UCSD-AML1 (cell line): ENCODE measurements around the gene FRMD4B.

Experiments used
- DNase-seq: peaks from one replicate; lab custom pipeline; 2025; ENCODE audit not compliant: unreplicated experiment; lab: John Stamatoyannopoulos, UW

The FRMD4B gene

DNA sequence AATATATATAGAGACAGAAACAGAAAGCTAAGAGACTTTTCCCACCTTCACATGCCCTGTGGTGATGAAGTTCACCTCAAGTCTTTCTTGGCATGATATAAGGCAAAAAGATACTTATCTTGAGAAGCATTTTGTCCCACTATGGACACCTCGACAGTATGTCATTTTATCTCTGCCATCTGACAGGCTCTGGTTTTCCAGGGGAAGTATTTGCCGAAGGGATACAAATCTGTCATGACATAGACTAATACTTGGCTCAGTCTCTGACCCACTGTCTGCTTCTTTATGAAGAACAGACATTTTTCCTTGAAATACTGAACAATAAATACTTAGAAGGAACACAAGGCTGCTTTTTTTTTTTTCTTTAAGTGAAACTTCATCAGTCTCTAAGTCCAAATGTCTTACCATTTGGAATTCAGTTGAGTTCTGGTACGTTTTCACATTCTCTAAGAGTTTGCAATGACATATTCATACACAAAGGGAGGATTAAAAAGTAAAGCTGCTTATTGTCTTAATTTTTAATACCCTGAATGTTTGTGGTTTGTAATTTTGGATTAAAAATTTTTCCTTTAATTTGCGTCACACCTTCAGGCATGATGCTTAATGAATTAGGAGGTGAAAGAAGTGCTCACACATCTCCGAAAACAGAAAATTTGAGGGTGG, 175.7 kb downstream of the FRMD4B start:
- no peak for DNase-seq

DNA sequence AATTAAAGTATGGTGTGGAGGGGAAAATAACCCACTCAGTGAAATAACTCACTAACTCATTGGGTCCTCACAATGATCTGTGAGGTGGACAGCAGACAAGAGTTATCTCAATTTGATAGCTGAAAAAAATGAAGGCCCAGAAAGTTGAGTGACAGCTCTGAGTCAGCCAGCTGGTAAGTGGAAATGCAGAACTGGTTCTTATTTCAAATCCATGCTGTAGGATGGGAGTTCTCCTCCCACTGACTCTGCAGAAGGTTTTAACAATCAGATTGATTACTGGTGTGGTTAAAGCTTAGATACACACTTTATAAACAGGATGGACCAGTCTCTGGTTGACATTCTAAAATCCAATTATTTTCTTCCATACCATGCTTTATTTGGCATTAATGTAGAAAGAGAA, 176.5 kb downstream of the FRMD4B start:
- no peak for DNase-seq

DNA sequence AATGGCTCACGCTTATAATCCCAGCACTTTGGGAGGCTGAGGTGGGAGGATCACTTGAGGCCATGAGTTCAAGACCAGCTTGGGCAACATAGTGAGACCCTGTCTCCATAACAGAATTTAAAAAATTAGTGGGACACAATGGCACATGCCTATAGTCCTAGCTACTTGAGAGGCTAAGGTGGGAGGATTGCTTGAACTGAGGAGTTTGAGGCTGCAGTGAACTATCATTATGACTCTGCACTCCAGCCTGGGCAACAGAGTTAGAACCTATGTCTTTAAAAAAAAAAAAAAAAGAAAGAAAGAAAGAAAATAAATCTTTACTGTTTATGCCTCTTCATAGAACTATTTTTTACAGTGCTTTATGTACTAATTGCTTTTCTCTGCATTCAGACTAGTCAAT, 178.9 kb downstream of the FRMD4B start:
- no peak for DNase-seq

DNA sequence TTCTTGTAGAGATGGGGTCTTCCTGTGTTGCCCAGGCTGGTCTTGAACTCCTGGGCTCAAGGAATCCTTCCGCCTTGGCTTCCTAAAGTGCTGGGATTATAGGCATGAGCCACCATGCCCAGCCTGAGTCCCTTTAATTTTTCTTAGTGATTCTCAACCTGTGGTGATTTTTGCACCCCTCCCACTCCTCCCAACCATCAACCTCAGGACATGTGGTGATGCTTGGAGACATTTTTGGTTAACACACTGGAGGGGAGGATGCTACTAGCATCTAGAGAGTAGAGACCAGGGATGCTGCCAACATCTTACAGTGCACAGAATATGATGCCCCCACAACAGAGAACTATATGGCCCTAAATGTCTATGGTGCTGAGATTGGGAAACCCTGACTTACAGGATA, 180.5 kb downstream of the FRMD4B start:
- DNase-seq, result no peak

DNA sequence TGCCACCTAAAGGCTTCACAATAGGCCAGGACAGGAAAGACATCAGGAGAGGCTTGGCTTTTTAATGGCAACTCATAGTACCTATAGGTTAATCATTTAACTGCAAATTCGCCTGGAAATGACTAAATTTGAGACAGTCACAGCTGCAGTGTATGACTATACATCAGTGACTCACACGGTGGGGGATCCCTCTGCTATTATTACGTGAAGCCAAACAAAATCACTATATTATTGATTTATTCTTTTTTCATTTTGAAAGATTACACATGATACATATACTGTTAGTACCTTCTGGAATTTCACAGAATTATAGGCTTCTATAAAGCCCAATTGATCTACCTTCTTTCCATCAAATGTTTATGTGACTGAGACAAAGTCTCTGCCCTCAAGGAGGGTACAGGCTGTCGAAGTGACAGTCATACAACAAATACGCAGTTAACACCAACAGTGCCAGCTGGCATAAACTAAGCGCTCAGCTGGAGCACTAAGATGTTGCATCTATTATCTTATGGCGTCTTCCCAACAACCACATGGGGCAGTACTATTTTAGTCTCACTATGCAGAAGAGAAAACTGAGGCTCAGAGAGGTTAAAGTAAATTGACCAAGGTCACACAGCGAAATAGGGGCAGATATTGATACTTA, 181.5 kb downstream of the FRMD4B start:
- no peak for DNase-seq

DNA sequence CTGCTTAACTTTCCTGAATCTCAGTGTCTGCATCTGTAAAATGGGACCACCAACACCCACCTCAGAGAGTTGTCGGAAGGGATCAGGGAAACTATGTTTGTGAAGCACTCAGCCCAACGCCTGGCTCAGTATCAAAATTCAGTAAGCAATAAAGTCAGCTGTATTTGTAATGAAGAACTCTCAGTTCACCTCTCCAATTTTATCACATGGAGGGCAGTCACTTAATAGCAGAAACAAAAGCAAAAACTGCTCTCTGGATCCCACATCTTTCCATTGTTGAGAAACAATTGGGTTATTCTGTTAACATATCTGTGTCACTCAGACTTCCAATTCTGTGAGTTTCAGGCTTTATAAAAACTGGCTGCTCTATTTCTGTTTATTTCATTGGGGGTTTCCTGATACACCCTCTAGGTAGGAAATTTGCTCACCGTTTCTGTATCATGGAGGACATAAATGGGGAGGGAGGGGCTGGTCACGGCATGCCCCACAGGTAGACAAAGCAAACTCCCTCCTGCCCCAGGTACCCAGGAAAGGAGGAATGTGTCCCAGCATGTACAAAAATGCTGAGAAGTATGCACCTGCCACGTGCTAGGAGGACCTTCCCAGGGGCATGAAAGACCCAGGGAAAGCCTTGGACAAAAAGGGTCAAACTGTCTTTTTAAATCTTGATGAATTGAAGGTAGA, 182.1 kb downstream of the FRMD4B start:
- DNase-seq, result no peak

DNA sequence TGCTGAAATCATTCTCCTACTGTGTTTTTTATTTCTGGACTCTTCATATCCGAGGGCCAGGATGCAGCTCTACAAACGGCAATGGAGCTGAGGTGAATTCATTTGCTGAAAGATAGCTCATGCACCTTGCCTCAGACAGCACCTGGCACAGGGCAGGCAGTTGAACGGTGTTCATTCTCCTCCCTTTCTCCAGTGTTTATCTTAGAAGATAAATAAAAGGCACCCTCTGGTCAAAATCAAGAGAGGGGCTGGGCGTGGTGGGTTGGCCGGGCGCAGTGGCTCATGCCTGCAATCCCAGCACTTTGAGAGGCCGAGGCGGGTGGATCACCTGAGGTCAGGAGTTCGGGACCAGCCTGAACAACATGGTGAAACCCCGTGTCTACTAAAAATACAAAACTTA, 184.2 kb downstream of the FRMD4B start:
- no peak for DNase-seq

DNA sequence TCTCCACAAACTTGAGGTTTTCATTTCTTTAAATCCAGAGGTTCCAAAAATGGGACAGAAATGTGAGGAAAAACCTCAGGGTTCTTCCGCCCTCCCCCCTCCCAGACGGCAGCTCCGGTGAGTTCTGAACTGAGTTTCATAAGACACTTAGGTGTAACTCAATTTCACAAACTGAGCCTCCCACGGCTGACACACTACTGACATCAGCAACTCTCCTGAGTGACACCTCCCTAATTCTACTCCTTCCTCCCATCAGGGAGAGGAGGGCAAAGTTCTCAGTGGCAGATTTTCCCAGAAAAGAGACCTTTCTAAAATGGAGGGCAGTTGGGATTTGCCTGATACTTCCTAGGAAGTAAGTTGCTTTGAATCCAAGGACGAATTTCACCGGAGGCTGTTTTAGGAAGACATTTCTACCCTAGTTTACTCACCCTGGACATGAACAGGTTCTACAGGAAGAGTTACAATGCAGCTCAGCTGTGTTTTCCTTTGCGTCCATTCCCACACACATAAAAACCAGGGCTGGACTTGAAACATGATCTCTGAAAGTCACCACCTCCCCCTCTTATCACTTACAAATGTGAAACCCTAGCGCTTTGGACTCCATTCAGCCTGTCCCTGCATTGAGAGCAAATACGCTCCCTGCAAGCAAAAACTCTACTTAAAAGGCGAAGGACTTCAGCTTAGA, 185.4 kb downstream of the FRMD4B start:
- no peak for DNase-seq

DNA sequence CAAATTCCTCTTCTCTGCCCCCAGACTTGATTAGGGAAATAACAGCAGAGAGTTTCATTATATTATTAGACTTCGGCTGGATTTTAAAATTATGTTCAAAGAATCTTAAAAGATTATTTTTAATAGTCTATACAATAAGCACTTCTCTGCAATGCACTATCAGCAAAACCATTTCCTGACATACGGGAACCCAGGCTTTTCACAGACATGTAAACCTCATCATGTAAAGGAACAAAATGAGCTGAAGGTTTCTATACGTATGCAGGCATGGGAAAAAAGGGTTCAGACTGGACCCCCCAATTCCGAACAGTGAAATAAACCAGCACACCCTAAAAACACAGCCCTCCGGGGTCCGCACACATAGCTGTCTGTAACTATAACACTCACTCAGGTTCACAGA, 185.9 kb downstream of the FRMD4B start:
- no peak for DNase-seq

DNA sequence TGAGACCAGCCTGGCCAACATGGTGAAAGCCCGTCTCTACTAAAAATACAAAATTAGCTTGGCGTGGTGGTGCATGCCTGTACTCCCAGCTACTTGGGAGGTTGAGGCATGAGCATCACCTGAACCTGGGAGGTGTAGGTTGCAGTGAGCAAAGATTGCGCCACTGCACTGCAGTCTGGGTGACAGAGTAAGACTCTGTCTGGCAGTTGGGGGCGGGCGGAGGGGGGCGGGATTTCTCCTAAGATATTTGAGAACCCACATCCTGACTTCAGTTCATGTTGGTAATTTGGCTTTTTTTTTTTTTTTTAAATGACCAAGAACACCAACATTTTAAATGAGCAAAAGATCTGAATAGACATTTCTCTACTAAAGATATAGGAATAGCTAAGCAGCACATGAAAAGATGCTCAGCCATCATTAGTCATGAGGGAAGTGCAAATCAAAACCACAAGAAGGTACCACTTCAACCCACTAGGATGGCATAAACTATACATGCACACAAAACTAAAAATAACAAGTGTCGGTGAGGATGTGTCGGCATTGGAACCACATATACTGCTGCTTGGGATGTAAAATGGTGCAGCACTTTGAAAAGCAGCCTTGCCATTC, 187.9 kb downstream of the FRMD4B start:
- no peak for DNase-seq

DNA sequence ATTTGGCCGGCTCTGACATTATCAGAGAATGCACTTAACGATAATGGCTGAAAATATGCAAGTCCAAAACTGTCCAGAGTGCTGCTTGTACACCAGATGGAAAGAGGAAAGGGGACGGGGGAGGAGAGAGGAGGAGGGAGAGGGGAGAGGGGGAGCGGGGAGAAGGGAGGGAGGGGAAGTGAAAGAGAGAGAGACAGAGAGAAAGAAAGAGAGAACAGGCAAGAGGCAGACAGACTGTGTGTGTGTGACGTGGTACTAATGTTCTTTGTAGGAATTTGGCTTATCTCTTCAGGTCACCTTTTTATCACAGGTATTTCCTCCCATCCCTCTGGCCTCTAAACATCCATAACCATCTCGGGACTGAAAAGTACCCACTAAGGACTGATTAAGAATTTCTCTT, 188.4 kb downstream of the FRMD4B start:
- no peak for DNase-seq

DNA sequence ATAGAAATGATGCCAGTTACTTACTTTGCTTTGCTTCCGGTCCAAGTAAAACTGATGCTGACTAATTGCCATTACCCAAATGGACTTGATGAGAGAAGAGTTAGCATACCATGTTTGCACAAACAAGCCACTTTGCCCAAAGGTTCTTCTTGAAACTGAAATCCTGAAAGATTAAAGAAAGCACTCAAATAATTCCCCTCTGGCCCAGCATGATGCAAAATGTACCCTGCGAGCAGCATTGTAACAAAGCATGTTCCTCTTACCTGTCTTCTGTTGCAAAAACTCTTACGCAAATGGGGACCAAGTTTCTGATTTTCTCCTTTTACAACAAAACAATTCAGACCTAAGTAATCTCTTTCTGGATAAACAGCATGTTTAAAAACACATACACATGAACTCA, 189.0 kb downstream of the FRMD4B start:
- no peak for DNase-seq

DNA sequence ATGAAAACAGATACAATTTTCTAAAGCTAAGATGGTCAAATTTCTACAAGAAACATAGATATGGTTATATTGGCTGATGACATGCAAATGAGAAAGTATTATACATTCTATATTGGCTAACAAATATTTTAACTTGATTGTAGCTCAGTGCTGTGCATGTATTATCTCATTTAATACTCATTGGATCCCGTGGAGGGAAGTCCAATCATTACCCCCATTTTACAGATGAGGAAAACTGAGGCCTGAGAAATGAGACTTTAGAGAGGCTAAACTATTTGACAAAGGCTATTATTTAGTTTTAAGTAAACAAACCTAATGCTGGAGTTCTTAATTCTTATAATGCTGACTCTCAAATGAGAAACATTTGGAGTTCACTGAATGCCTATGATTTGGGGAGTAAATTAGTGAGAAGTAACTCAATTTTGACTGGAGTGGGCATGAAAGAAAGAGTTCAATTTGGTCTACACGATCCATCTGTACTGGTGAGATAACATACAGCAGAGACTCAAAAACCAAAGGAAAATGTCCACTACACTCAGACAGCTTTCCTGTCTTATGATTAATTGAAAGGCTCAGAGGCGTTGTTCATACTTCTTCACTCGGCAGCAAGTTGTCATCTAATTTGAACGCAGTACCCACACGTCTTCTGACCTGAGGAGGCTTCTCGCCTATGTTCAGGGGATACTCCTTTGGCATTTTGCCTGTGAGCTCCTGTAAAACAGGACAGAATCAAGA, 191.3 kb downstream of the FRMD4B start:
- DNase-seq, result no peak

DNA sequence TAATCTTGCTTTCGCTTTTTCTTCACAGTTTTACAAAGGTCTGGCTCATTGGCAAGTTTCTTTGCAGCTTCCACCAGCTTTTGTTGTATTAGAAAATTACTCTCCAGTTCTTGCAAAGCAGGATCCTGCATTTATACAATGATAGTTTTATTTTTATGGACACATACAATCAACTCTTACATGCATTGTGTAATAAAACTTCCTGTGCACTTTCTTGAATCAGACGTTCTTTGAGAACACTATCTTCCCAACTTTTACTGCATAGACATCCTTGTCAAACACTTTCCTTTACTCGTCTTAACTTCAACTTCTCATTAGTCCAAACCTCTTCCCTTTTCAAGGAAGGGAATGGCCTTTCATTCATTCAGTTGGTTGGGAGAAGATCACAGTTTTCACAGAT, 192.1 kb downstream of the FRMD4B start:
- no peak for DNase-seq

DNA sequence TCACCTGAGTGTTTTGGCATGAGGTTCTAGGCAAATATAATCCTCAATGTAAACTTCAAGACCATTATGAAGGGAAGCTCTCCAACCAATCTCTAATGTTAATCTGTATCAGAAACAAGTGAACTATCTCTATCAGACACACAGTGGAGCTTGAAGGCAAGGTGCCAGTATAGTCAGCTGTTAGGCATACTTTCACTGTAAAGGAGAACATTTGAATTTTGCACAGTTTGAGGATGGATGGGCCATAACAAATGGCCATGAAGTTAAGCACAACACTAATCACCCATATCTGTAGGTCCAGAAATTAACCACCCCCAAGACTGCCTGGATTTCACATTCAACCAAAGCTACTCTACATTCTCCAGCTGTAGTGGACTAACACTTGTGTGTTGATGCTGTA, 194.4 kb downstream of the FRMD4B start:
- DNase-seq, result no peak

DNA sequence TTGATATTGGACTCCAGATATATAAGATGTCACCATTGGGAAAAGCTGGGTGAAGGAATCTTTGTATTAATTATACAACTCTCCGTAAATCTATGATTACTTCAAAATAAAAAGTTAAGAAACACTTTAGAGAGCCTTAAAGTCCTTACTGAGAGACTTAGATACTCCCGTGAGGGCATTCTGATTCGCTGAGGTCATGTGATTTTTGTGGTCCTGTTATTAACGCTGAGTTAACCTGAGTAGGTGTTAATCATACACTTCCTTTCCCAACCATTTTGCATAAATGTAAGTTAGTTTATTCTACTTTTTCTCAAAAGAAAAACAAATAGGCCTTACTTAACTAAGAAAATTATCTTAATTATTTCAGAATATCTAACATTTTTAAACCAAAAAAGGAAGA, 196.4 kb downstream of the FRMD4B start:
- no peak for DNase-seq

DNA sequence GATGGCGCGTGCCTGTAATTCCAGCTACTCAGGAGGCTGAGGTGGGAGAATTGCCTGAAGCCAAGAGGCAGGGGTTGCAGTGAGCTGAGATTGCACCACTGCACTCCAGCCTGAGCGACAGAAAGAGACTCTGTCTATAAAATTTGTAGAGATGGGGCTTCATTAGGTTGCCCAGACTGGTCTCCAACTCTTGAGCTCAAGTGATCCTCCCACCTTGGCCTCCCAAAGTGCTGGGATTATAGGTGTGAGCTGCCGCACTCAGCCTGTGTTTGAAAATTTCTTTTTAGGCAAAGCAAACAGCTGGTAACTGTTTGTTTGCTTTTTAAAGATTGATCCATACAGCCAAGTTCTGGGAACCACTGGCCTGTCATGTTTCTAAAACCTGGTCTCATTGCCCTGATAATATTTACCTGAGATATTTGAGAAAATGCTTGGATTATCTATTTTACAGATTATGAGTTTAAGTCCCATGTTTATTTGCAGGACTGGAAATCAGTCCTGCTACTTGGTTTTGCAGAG, 199.3 kb downstream of the FRMD4B start:
- no peak for DNase-seq

DNA sequence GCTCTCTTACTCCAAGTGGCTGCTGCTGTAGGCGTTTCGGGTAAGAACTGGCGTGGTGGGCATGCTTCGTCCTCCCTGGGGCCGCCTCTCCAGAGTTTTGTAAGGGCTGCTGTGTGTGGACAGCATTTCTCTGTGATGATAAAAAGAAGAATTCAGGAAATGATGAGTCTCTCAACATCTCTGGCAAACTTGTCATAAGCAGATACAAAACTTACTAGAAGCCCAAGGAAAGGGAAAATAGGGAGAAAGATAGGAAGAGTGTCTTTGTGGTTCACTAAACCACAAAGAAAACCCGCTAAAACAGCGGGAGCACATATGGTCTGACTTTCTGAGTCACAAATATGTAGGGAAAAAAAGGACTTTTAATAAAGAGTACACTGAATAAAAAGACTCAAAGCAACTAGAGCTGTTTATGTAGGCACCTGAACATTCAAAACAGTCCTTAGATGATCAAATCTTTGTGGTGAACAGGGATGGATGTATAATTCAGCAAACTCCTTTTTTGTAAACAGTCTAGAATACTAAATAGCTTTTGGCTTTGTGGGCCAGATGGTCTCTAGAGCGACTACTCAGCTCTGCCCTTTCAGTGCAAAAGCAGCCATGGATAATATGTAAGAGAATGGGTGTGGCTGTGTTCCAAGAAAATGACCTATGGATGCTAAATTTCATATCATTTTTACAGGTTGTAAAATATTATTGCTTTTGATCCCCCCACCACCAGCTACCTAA, 203.1 kb downstream of the FRMD4B start:
- no peak for DNase-seq

DNA sequence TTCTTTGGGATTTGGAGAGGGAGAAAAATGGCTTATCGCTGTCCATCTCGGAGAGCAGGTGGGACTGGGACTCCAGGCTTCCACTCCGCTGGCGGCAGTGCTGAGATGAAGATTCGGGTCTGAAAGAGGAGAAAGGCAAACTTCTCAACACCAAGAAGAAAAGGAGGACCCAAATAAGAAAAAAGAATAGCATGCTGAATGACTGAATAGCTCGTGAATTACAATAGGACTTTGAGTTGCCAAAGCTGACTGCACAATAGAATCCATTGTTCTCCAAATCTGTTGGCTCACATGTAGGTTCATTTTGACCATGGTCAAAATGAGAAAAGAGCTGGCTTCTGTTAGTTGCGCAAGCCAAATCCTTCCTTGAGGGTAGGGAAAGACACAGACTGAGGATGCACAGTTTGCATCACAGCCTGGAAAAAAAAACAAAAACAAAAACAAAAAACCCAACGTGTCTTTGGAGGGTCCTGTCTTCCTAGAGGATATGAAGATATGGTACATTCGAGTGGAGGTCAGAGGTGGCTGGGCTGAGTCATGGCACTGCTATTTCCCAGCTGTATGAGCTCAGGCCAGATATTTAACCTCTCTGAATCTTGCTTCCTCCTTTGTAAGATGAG, 204.2 kb downstream of the FRMD4B start:
- DNase-seq, result no peak
